Activated CD8-positive, alpha-beta memory T cell treated with anti-CD3 and anti-CD28 coated beads for 4 hours (primary cell): ENCODE results near the gene SLC6A3.

ENCODE experiments used
- DNase-seq, 2 donors: peaks; one replicate each; pipeline ENCODE4 v3.0.0-alpha.2; 2020; ENCODE audit warnings: low read depth in 2 of 2

SLC6A3 gene

GRCh38 chr5:1420211-1421195 is 24.7 kb downstream of the SLC6A3 start:
- DNase-seq, result no peak

GRCh38 chr5:1419476-1420210 is 25.6 kb downstream of the SLC6A3 start:
- no peak for DNase-seq

- no peak for DNase-seq
Observed at GRCh38 chr5:1418921-1419280, 26.3 kb downstream of the SLC6A3 start.

- DNase-seq, result no peak
Observed at GRCh38 chr5:1418238-1418920, 26.9 kb downstream of the SLC6A3 start.

- no peak for DNase-seq
Observed at GRCh38 chr5:1417586-1418225, 27.5 kb downstream of the SLC6A3 start.

- DNase-seq, result no peak
Observed at GRCh38 chr5:1416856-1417469, 28.3 kb downstream of the SLC6A3 start.

- DNase-seq, result no peak
Observed at GRCh38 chr5:1415626-1416360, 29.4 kb downstream of the SLC6A3 start.

GRCh38 chr5:1415059-1415425 is 30.2 kb downstream of the SLC6A3 start:
- DNase-seq, result no peak

- DNase-seq, result no peak
Observed at GRCh38 chr5:1414311-1415058, 30.8 kb downstream of the SLC6A3 start.

GRCh38 chr5:1413611-1414241 is 31.5 kb downstream of the SLC6A3 start:
- DNase-seq, result no peak

- DNase-seq, result no peak
Observed at GRCh38 chr5:1413211-1413610, 32.0 kb downstream of the SLC6A3 start.

GRCh38 chr5:1412621-1413020 is 32.6 kb downstream of the SLC6A3 start:
- DNase-seq, result no peak

- DNase-seq, result no peak
Observed at GRCh38 chr5:1412163-1412562, 33.1 kb downstream of the SLC6A3 start.

GRCh38 chr5:1411099-1411498 is 34.1 kb downstream of the SLC6A3 start:
- no peak for DNase-seq

- DNase-seq, result no peak
Observed at GRCh38 chr5:1410156-1411014, 34.9 kb downstream of the SLC6A3 start.

GRCh38 chr5:1409381-1410110 is 35.7 kb downstream of the SLC6A3 start:
- DNase-seq, result no peak

GRCh38 chr5:1406681-1407640 is 38.3 kb downstream of the SLC6A3 start:
- DNase-seq, result no peak
